ENCODE data around the gene EP400.

DNA sequence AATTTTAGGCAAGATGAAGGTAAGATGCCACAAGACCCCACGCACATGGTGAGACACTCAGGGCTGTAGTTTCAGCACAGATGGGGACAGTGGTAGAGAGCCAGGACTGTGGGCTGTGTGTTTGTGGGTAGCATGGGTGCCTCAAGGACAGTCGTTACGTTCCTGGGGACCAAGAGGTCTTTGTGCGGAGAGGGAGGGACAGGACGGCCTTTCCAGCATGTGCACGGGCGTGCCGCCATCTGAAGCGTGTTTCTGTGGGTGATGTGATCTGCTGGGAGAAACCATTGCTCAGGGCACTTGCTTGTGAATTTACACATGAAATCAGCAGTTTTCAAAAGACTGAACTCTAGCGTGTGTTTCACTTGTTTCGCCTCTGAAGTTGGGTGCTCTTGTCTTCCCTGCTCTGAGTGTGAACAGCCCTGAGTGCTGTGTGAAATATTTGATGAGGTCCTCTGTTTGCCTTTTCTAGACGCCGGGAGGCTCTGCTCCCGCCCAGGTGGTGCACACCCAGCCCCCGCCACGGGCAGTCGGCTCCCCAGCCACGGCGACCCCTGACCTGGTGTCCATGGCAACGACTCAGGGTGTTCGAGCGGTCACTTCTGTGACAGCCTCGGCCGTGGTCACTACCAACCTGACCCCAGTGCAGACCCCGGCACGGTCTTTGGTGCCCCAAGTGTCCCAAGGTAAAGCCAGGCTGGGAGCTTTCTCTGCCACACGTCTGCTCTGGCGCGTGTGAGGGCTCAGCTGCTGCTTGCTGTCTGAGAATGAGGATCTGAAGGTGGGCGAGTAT lies 112.1 kb downstream of the EP400 start:
- TF ChIP-seq POLR2AphosphoS5 (IDR thresholded peaks at IDR 0.05) (no peak), CTCF (IDR thresholded peaks at IDR 0.05) (no peak), POLR2A (IDR thresholded peaks at IDR 0.05) (no peak), EP300 (IDR thresholded peaks at IDR 0.05) (no peak)

Measured in gastroesophageal sphincter (tissue), 3 donors.